NCI-H1105 treated with DMSO at 0.1 percent for 48 hours (cell line): ENCODE measurements around the gene ATP11A.

Source experiments
- DNase-seq: peaks from one replicate; lab custom pipeline; 2025; lab: John Stamatoyannopoulos, UW

Gene ATP11A

DNA sequence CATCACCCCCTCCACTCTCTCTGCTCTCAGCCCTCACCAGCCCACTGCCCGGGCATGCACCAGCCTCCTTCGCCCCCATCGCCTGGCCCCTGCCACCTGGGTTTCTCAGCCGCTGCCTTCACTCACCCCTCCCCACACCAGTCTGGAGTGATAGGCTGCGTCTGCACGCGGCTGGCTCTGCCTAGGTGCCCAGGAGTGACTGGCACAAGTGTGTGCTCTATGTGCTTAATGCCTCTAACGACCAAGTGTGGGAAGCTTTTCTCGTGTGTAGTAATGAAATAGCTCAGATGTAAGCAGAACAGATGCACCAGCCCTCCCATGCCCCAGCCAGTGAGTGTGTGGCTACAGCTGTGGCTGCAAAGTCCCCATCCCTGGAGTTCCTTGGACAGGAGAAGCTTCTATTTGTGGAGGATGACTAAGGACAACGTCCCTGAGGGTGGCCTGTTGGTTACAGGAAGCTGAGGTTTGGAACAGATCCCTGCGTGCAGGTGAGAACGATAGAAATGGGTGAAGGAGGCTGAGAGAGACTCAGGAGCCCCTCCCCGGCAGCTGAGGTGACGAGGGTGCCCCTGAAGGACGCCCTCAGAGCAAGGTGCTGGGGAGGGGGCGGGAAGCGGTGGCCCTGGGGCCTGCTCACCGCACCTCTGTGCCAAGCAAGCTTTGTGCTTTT is 35.6 kb downstream of the ATP11A start:
- peak; percentile 28 for DNase-seq

DNA sequence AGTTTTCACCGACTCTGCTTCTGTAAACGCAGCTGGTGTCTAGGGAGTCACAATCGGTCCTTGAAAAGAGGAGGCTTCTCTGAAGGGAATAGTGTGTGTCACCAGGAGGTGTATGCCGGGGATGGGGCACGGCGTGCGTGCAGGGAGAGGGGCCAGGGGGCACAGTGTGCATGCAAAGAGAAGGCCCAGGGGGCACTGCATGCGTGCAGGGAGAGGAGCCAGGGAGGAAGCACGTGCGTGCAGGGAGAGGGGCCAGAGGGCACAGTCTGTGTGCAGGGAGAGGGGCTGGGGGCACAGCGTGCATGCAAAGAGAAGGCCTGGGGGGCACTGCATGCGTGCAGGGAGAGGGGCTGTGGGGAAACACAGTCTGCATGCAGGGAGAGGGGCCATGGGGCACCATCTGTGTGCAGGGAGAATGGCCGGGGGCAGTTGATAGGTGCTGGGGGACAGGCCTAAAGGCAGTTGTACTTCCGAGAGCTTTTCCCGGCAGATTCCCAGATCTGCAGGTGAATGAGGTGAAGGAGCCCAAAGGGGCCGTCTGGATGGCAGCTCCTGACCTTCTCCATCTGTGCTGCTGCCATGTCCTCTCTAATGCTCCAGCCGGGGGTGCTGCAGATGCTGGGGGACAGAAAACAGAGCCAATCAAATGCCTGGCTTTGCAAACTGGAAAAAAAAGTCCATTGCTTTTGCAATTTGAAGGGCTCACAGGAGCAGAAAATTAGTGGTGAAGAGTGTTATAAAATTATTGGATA is 36.4 kb downstream of the ATP11A start:
- DNase-seq, result no peak

DNA sequence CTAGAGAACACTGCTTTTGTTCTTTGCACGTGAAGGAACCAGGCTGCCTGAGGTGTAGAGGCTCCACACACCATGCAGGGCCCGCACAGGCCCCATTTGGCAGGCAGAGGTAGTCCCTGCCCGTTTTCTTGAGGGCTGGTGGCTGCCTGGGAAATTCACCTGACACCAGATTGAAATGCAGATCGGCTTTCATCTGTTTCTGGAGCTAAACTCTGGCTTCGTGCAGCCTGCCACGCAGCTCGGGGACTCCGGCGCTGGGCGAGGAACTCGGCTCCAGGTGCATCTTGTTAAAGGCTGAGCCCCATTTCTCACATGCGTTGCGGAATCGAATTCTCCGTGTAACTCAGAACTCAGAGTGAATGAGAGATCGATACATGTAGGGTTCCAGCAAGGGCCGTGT is 37.7 kb downstream of the ATP11A start:
- no peak for DNase-seq

DNA sequence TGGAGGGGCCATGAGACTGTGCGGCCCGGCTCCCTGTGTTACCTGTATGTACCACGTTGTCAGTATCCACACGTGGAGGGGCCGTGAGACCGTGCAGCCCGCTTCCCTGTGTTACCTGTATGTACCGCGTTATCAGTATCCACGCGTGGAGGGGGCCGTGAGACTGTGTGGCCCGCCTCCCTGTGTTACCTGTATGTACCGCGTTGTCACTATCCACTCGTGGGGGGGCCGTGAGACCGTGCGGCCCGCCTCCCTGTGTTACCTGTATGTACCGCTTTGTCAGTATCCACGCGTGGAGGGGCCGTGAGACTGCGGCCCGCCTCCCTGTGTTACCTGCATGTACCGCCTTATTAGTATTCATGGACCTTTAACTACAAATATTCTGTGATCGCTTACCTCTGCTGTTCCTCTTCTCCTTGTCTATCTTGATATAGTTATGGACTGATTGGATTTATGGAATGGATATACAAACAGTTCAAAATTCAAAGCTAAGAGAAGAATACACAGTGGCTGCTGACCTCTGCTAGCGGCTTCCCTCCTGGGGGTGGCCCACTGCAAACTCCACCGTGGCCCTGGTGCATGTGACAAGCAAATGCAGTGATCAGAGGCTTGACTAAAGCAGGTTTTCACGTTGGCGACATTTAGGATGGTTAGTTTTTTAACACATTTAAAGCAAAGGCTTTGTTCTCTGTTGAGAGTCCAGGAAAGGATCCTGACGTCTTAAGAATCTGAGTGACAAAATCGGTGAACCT is 38.7 kb downstream of the ATP11A start:
- no peak for DNase-seq

GRCh38 chr13:112729408-112729807 is 39.6 kb downstream of the ATP11A start:
- no peak for DNase-seq

- no peak for DNase-seq
Observed at GRCh38 chr13:112730157-112730671, 40.4 kb downstream of the ATP11A start.

GRCh38 chr13:112731667-112732616 is 42.1 kb downstream of the ATP11A start:
- DNase-seq, result no peak

DNA sequence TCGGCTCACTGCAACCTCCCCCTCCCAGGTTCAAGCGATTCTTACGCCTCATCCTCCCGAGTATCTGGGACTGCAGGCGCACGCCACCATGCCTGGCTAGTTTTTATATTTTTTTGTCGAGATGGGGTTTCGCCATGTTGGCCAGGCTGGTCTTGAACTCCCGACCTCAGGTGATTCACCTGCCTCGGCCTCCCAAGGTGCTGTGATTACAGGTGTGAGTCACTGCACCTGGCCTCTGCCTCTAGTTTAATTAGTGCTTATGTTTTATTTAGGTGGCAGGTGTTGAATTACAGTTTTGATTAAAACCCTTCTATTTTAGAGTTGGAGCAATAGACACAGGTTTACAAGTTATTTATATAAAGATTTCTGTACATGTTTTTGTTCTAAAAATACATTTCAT is 42.8 kb downstream of the ATP11A start:
- no peak for DNase-seq

GRCh38 chr13:112733112-112733511 is 43.3 kb downstream of the ATP11A start:
- DNase-seq, result peak; percentile 23

- peak; percentile 19 for DNase-seq
Observed at GRCh38 chr13:112733661-112734379, 44.0 kb downstream of the ATP11A start.

DNA sequence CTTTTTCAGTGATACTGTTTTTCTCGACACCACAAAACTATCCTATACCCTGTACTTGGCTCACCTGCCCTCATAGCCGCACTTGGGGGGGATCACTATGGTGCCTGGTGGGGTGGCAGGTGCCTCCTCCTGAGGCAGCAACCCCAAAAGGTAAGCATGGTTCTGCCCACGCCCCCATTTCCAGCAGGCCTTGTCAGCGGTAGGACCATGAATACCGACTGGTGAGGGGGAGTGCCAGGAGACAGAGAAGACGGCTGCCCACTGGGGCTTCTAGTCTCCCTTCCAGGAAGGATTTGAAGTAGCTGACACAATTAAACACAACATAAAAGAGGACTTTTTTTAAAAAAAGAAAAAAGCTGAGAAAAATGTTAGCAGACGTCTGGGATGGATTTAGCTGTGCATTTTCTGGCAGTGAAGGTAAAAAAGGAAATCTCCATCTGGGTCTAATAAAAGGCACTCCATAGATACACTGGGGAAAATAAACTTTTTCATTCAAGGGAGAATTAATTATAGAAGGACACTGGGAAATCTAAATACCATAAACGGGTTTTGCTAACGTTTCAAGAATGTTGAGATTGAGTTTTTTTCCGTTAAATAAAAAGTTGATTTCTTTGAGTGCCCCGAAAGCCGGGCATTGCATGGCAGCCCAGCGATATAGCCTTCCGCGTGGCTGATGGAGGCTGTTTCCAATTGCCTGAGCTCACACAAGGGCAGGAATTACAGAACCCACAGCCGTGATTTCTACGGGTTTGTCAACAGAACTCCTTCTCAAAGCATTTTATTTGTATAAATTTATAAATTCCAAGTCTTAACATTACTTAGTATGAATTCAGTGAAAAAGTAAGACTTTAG is 45.1 kb downstream of the ATP11A start:
- no peak for DNase-seq

GRCh38 chr13:112735791-112736190 is 46.0 kb downstream of the ATP11A start:
- DNase-seq, result no peak

GRCh38 chr13:112737294-112737693 is 47.5 kb downstream of the ATP11A start:
- no peak for DNase-seq

GRCh38 chr13:112738606-112739005 is 48.8 kb downstream of the ATP11A start:
- no peak for DNase-seq

- no peak for DNase-seq
Observed at GRCh38 chr13:112740502-112741131, 50.8 kb downstream of the ATP11A start.

GRCh38 chr13:112741185-112741755 is 51.4 kb downstream of the ATP11A start:
- DNase-seq, result no peak

- DNase-seq, result no peak
Observed at GRCh38 chr13:112741835-112742570, 52.2 kb downstream of the ATP11A start.

- no peak for DNase-seq
Observed at GRCh38 chr13:112742583-112742982, 52.7 kb downstream of the ATP11A start.
